Pancreas (tissue), 10 donors: ENCODE results near the gene MRM1. TPM values are rescaled to one million over a fixed set of nuclear protein-coding genes. Genes with fewer than 3 reads are reported as not detected.

Experiments used
- ATAC-seq, 4 donors: fragments of 200-7000 bp; cut with Tn5 transposase; one replicate each; pipeline versions ENCODE4 v1.8.0 to v1.9.1; 2020; ENCODE audit warnings: mild to moderate bottlenecking in 4 of 4, moderate library complexity in 4 of 4
- DNase-seq, 6 donors: peaks; one replicate each; pipeline ENCODE4 v3.0.0-alpha.2; 2020
- FAIRE-seq: peaks from 2 replicates; lab custom pipeline; 2012; peaks lifted over from hg19 to GRCh38; lab: Jason Lieb, UNC
- H3K27ac ChIP-seq, 4 donors: fragments of 200-600 bp; sonication (generic); 1 replicate in 3 of 4; 2 replicates in 1 of 4; pipeline versions ENCODE4 v1.5.0 to v1.8.0; 2020
- H3K27me3 ChIP-seq, 4 donors: fragments of 200-600 bp; one replicate each; pipeline ENCODE4 v1.8.0; 2021
- H3K36me3 ChIP-seq, 3 donors: fragments of 200-600 bp; sonication (generic) in 1 of 3; one replicate each; pipeline versions ENCODE4 v1.5.0 to v1.8.0; 2020 to 2021
- H3K4me1 ChIP-seq, 3 donors: fragments of 200-600 bp; one replicate each; pipeline ENCODE4 v1.8.0; 2021
- H3K4me3 ChIP-seq, 4 donors: fragments of 200-600 bp; sonication (generic) in 2 of 4; one replicate each; pipeline versions ENCODE4 v1.5.0 to v1.8.0; 2020 to 2021
- H3K9me3 ChIP-seq, 4 donors: fragments of 200-600 bp; one replicate each; pipeline ENCODE4 v1.8.0; 2021
- CTCF ChIP-seq, 4 donors: fragments of 200-600 bp; sonication (generic) in 3 of 4; IDR thresholded peaks; one replicate each; pipeline versions ENCODE4 v1.5.0 to v1.8.0; 2021; ENCODE audit warnings: antibody characterized with exemption in 4 of 4
- WGBS, 2 donors: extraction: QIAGEN DNeasy Blood & Tissue Kit; methylation state at CpG; one replicate each; pipeline ENCODE4 v1.1.7; 2013; 5-methylcytosine and 5-hydroxymethylcytosine counted together
- intact Hi-C, 3 donors: fragments of 100-400 bp; cut with DNase I; formaldehyde crosslinking; loops; one replicate each; pipeline versions ENCODE4 v1.11.1 to v1.14.2; 2022
- polyA plus RNA-seq, 2 donors: library from polyadenylated mRNA; stranded (reverse); fragments of 200-250 nt; gene quantifications; one replicate each; pipeline ENCODE4 v1.2.3, GENCODE V29; 2013
- total RNA-seq, 6 donors: library from RNA; stranded (reverse); fragmentation: NEBNext Ultra II Directional in 4 of 6; extraction: Animal tissue kit (Norgen Biotek cat#: 25700) in 4 of 6; gene quantifications; one replicate each; pipeline versions ENCODE4 v1.2.1 to v1.2.4, GENCODE V29; 2021 to 2023
- donor health status: healthy with polysubstance abuse.
- donor health status: DM: no; HTN: no; CAD: no; lungs with moderate emphysema.
- donor health status: DM: no; HTN: no; CAD: no.
- donor health status: control.
- donor health status: control.
- donor health status: Bipolar disorder and iron deficiency.
- donor health status: DM: yes; HTN: yes; CAD: no.
- donor health status: DM: no; HTN: no; CAD: no.
- donor health status: DM: no; HTN: no; CAD: no.
- donor health status: DM: yes; HTN: yes; CAD: no.

MRM1 gene
- total and polyA plus RNA-seq, 8 donors: 2.5 to 7.5 (median 4.7) TPM

DNA sequence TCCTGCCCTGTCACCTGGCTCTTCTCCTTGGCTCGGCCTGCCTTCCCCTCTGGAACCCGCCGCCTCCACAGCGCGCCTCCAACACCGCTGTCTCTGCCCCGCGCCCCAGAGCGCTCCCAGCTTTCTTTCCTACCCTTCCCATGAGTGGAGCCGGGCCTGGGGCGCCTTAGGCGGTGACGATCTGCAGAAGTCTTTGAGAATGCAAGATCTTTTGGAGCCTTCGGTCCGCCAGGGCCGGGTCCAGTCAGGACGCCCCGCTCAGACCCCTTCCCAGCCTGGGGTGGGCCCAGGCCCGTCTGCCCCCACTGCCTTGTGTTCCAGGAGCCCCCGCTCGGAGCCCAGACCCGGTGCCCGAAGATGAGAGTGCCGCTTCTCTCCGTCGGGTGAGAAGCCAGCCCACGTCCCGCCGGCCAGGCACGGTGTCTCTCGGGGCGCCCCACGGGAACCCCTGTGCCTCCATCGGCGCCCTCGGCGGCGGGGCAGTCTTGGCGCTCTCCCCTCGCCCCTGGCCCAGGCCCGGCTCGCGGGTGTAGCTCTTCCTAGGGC is 40.0 kb downstream of the MRM1 start:
- peak overlapping the region in 3 of 4 donors; percentile 7 to 44 (median 9) for H3K4me3 ChIP-seq
- ATAC-seq (peak in 2 of 4 donors; percentile 29), DNase-seq (no peak), FAIRE-seq (no peak)
- H3K27ac ChIP-seq: no peak overlapping the region
- 3 to 6% methylated on average over 26 to 43 of the region's 43 CpGs for WGBS, 2 donors
- H3K27me3 ChIP-seq: peaks cover 0 to 18% (median 4%) of the 10 kb centered on the region in 4 donors
- no peaks in the 10 kb centered on the region for H3K9me3 ChIP-seq
- no peak for TF ChIP-seq CTCF (IDR thresholded peaks at IDR 0.05)
- intact Hi-C loops: no loop called here
- peaks cover 0 to 9% (median 0%) of the 10 kb centered on the region in 3 donors for H3K4me1 ChIP-seq
- H3K36me3 ChIP-seq: no peaks in the 10 kb centered on the region

DNA sequence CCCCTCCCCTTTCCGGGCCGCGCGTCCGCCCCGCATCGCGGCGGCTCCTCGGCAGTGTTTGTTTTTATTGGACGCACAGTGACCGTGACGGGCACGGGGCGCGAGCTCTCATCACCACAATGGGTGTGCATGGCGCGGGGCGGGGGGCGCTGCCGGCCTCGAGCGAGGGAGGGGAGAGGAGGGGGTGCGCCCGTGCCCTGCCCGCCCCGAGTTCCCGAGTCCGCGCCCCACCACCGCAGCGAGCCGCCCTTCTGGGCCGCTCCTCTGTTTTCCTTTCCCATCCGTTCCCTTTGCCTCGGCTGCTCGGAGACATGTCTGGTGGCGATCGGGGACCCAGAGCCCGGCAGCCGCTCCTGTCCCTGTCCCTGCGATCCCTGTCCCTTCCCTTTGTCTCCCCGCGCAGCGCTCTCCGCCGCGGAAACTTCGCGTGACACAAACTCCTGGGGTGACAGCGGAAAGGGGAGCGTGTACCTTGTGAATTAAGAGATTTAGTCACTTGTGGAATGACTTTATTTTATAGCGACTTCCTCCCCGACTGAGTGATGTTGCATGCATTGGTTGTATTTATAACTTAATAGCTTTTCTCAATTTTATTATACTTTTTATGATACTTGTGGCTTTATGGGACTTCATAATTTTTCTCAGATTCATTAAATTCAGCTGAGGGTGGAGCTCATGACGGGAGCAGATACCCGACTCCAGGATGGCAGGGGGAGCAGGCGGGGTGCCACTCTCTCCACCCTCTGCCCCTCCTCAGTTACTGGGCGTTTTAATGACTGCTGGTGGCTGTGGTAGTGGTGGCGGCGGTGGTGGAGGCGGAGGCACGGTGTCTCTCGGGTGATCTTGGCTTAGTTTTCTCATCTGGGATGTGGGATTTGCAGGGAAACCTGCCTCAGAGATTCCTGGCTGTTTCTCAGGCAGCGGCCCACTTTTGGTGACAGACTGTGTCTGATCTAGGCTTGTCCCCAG is 40.8 kb downstream of the MRM1 start:
- H3K27me3 ChIP-seq: peaks cover 0 to 18% (median 4%) of the 10 kb centered on the region in 4 donors
- no peak for TF ChIP-seq CTCF (IDR thresholded peaks at IDR 0.05)
- no peaks in the 10 kb centered on the region for H3K36me3 ChIP-seq
- intact Hi-C loops: no loop called here
- H3K4me3 ChIP-seq: peak overlapping the region in 3 of 4 donors; percentile 7 to 44 (median 9)
- peaks cover 0 to 9% (median 0%) of the 10 kb centered on the region in 3 donors for H3K4me1 ChIP-seq
- ATAC-seq: peak in 3 of 4 donors; percentile 16 to 66 (median 53)
- H3K27ac ChIP-seq: no peak overlapping the region
- peak in 1 of 6 donors; percentile 65 for DNase-seq
- no peaks in the 10 kb centered on the region for H3K9me3 ChIP-seq
- FAIRE-seq: no peak
- WGBS, 2 donors: 5 to 9% methylated on average over 45 to 63 of the region's 64 CpGs

DNA sequence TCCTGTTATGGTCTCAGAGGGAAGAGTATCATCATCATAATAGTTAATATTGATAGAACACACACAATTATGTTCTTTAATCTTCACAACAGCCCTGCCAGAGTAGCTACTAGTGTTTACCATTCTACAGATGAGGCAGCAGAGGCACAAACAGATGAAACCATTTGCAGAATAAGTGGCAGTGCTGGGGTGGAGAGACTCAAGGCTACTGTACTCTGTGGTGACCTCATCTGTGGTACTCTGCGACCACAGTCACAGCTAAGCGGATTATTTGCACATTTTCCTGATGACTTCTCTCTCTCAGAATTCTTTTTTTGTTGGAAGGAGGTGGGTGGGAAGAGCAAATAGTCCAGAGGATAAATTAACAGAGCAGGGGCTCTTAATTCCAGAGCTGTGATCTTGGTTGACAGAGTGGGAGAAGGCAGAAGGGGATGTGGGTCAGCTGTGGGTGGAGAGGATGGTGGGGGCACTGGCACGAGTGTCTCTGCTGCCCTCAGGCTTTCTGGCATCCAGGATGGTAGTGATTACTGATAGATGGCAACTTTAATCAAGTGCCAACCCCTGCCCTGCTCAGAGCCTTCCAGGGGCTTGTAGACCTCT is 41.8 kb downstream of the MRM1 start:
- peaks cover 0 to 9% (median 0%) of the 10 kb centered on the region in 3 donors for H3K4me1 ChIP-seq
- DNase-seq: no peak
- no peak for TF ChIP-seq CTCF (IDR thresholded peaks at IDR 0.05)
- H3K4me3 ChIP-seq: no peak overlapping the region
- ATAC-seq: peak in 1 of 4 donors; percentile 24
- no peaks in the 10 kb centered on the region for H3K9me3 ChIP-seq
- H3K36me3 ChIP-seq: no peaks in the 10 kb centered on the region
- no peak for FAIRE-seq
- no peak overlapping the region for H3K27ac ChIP-seq
- WGBS, 2 donors: 50% methylated on average over 3 of the region's 3 CpGs
- peaks cover 0 to 18% (median 4%) of the 10 kb centered on the region in 4 donors for H3K27me3 ChIP-seq
- intact Hi-C loops: no loop called here

DNA sequence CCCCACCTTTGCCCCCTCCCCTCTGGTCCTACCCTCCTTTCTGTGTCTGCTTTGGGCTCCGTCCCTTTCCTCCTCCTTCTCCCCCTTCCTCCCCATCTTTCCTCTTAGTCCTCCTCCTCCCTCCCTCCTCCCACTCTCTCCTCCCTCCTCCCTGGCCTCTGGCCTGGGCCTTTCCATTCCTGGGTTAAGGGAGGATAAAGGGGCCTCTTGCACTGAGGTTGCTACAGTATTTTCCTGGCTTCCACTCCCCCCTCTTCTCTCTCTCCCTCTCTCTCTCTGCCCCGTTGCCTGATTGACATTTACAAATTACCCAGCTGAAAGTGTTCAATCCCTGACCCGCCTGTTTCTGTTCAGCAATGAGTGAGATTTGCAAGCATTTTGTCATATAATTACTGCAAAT is 44.0 kb downstream of the MRM1 start:
- Histone ChIP-seq H3K36me3 (no peaks in the 10 kb centered on the region), H3K27ac (no peak overlapping the region), H3K9me3 (no peaks in the 10 kb centered on the region), H3K4me1 (peaks cover 0 to 9% (median 0%) of the 10 kb centered on the region in 3 donors), H3K27me3 (peaks cover 0 to 18% (median 4%) of the 10 kb centered on the region in 4 donors), H3K4me3 (no peak overlapping the region)
- TF ChIP-seq CTCF (IDR thresholded peaks at IDR 0.05): no peak
- DNase-seq (no peak), ATAC-seq (no peak), FAIRE-seq (no peak)
- 50 to 51% methylated on average over 3 of the region's 3 CpGs for WGBS, 2 donors
- intact Hi-C loops: no loop called here
